ENCODE data around the gene RIPOR3. TPM values are rescaled to one million over a fixed set of nuclear protein-coding genes. Genes with fewer than 3 reads are reported as not detected.

The RIPOR3 gene
- total RNA-seq, 4 donors from 2014 or later = 8.2 to 51.2 (median 20.5) TPM

GRCh38 chr20:50598074-50598473 is 93.3 kb downstream of the RIPOR3 start:
- Histone ChIP-seq H3K9me3 (no peaks in the 10 kb centered on the region), H3K27ac (no peak overlapping the region), H3K27me3 (no peaks in the 10 kb centered on the region), H3K4me3 (no peak overlapping the region), H3K4me1 (peaks cover 0 to 8% (median 0%) of the 10 kb centered on the region in 4 donors), H3K36me3 (no peaks in the 10 kb centered on the region)
- TF ChIP-seq POLR2A (IDR thresholded peaks at IDR 0.05) = no peak
- no peak for TF ChIP-seq CTCF (IDR thresholded peaks at IDR 0.05)
- no peak for DNase-seq

- no peaks in the 10 kb centered on the region for H3K27me3 ChIP-seq
- H3K9me3 ChIP-seq = no peaks in the 10 kb centered on the region
- H3K27ac ChIP-seq = no peak overlapping the region
- no peaks in the 10 kb centered on the region for H3K36me3 ChIP-seq
- TF ChIP-seq CTCF (IDR thresholded peaks at IDR 0.05) (no peak), POLR2A (IDR thresholded peaks at IDR 0.05) (no peak)
- peaks cover 0 to 8% (median 2%) of the 10 kb centered on the region in 4 donors for H3K4me1 ChIP-seq
- no peak overlapping the region for H3K4me3 ChIP-seq
- no peak for DNase-seq
Observed at GRCh38 chr20:50597406-50597969, 93.9 kb downstream of the RIPOR3 start.

GRCh38 chr20:50596694-50597021 is 94.7 kb downstream of the RIPOR3 start:
- Histone ChIP-seq H3K27me3 (no peaks in the 10 kb centered on the region), H3K4me1 (peaks cover 0 to 8% (median 4%) of the 10 kb centered on the region in 4 donors), H3K27ac (no peak overlapping the region), H3K36me3 (no peaks in the 10 kb centered on the region), H3K4me3 (no peak overlapping the region), H3K9me3 (no peaks in the 10 kb centered on the region)
- DNase-seq = no peak
- no peak for TF ChIP-seq POLR2A (IDR thresholded peaks at IDR 0.05)

GRCh38 chr20:50595988-50596693 is 95.2 kb downstream of the RIPOR3 start:
- no peak for DNase-seq
- no peak overlapping the region for H3K27ac ChIP-seq
- no peak for TF ChIP-seq CTCF (IDR thresholded peaks at IDR 0.05)
- no peak for TF ChIP-seq POLR2A (IDR thresholded peaks at IDR 0.05)

GRCh38 chr20:50595433-50595895 is 95.9 kb downstream of the RIPOR3 start:
- H3K27ac ChIP-seq = no peak overlapping the region

More at GRCh38 chr20:50595988-50596693, 95.2 kb downstream of the RIPOR3 start:
- Histone ChIP-seq H3K27me3 (no peaks in the 10 kb centered on the region), H3K4me3 (no peak overlapping the region), H3K9me3 (no peaks in the 10 kb centered on the region), H3K36me3 (no peaks in the 10 kb centered on the region), H3K4me1 (peaks cover 0 to 8% (median 4%) of the 10 kb centered on the region in 4 donors)

More at GRCh38 chr20:50595433-50595895, 95.9 kb downstream of the RIPOR3 start:
- Histone ChIP-seq H3K9me3 (no peaks in the 10 kb centered on the region), H3K4me3 (no peak overlapping the region), H3K36me3 (no peaks in the 10 kb centered on the region), H3K4me1 (peaks cover 0 to 8% (median 4%) of the 10 kb centered on the region in 4 donors), H3K27me3 (no peaks in the 10 kb centered on the region)
- TF ChIP-seq POLR2A (IDR thresholded peaks at IDR 0.05) (no peak), CTCF (IDR thresholded peaks at IDR 0.05) (no peak)
- DNase-seq = no peak
